HG03280 (cell line): Measurements from ENCODE around the gene ITPK1.
A peak's percentile ranks its signal among the peaks of the same experiment; 100 is the strongest.
"Not testable (repeated sequence)": the region's sequence is repeated elsewhere in the genome, so short reads cannot be mapped to it uniquely, and the experiment has no call there.

Experiments
- ATAC-seq: cut with Tn5 transposase; IDR thresholded peaks from one replicate; pipeline ENCODE4 v1.9.1; 2021; ENCODE audit warnings: mild to moderate bottlenecking, moderate library complexity; ENCODE audit not compliant: unreplicated experiment

ITPK1 gene

GRCh38 chr14:93115821-93116675 is at the start of gene ITPK1:
TSS of gene ITPK1 (minus strand) at chr14:93115925. CDS start at chr14:93115163, 762 bp downstream.
- peak; percentile 54 for ATAC-seq

GRCh38 chr14:93163564-93163963 is 47.8 kb upstream of the ITPK1 start:
- ATAC-seq: no peak

- ATAC-seq: no peak
Measured at GRCh38 chr14:93161411-93161940, 45.8 kb upstream of the ITPK1 start.

- no peak for ATAC-seq
Measured at GRCh38 chr14:93160353-93160801, 44.7 kb upstream of the ITPK1 start.

DNA sequence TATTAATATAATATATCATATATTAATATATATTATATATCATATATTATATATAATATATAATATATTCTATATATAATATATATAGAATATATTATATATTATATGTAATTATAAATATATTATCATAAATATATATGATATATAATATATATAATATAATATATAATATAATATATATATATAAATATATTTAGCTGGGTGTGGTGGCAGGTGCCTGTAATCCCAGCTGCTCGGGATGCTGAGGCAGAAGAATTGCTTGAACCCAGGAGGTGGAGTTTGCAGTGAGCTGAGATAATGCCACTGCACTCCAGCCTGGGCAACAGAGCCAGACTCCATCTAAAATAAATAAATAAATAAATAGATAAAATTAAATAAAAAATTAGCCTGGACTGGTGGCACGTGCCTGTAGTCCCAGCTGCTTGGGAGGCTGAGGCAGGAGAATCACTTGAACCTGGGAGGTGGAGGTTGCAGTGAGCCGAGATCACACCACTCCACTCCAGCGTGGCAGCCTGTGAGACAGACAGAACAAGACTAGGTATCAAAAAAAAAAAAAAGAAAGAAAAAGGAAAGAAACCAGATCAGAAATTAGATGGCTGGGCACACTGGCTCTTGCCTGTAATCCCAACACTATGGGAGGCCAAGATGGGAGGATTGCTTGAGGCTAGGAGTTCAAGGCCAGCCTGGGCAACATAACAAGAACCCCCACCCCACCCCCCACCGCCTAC is 44.1 kb upstream of the ITPK1 start:
- ATAC-seq: not testable (repeated sequence)

GRCh38 chr14:93158349-93158748 is 42.6 kb upstream of the ITPK1 start:
- ATAC-seq: not testable (repeated sequence)

DNA sequence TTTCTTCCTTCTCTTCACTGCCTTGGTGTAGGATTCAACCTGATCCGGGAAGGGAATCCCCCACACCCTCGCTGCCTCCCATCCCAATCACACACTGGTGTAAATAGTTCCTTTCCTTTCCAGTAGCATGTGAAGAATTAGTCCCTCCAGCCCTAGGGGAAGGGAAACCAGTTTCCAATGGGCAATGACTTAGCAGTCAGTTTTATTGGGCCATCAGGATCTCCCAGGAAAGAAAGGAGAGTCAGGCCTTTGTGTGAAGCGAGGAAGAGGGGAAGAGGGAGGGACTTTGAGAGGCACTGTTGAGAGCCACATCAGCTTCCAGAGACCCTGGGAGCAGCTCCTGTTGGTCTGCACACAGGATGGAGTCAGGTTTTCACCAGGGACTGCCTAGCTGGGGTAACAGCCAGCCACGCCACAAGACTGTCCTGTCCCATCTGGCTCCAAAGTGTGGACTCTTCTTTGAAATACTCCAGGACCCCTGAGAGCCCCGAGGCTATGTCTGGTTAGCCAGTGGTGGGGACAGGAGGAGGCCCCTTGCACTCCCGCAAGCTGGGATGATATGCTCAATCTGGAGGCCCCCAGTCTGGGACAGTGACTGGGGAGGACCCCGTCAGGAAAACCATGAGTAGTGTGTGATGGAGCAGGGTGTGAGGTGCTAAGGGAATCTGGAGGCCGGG is 41.1 kb upstream of the ITPK1 start:
- no peak for ATAC-seq

GRCh38 chr14:93155667-93156066 is 39.9 kb upstream of the ITPK1 start:
- no peak for ATAC-seq

DNA sequence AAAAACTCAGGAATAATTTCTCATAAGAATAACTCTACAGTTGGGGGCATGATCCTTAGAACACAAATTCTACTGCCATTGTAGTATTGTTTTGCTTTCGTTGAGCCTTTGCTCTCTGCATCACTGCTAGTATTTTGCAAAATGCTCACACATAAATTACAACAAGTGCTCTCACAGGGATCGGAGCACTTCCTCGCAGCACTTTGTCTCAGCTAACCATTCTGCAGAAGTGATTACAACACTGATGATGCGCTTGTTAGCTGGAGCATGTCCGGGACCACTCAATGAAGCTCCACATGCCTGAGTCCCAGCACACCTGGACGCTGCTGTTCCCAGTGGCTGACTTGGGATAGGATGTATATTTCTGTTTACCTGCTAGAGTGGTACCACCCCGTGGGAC is 37.4 kb upstream of the ITPK1 start:
- no peak for ATAC-seq

DNA sequence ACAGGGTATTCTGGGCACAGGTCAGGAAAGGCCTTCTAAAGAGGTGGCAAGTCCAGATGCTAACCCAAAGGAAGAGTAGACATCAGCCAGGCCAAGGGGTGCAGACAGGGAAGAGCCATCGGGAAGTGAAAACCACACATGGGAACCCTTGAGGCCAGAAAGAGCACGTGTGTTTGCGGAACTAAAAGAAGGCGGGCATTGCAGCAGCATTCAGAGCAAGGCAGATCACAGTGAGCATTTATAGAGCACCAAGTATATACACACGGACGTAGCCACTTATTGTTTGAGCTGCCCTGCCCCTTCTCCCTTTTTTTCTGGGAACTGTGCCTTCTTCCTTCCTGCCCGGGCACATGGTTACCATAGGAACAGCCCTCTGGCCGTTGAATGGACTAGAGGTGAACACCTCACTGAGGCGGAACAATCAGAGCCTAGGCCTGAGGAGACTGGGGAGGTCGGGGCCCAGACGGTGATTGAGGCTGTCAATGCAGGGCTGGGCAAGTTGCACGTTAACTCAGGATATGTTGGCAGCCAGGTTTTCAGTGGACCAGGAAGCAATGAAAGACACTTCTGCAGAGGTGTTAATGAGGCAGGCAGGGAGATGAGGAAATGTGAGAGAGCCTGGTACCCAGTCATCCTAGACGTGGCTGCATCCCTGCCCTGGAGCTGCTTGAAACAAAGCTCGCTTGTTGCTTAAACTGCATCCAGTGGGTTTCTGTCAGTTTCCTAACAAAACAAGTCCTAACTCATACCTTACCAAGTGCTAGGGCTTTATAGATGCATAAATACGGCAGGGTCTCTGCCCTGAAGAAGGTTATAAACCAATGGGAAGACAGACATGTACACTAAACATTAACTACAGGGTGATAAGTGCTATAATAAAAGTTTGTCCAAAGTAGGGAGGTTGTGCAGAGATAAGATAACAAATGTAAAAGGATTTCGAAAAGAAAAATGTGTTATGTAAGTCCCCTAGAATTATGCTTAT is 34.8 kb upstream of the ITPK1 start:
- ATAC-seq: no peak

- no peak for ATAC-seq
Measured at GRCh38 chr14:93148979-93149378, 33.3 kb upstream of the ITPK1 start.

DNA sequence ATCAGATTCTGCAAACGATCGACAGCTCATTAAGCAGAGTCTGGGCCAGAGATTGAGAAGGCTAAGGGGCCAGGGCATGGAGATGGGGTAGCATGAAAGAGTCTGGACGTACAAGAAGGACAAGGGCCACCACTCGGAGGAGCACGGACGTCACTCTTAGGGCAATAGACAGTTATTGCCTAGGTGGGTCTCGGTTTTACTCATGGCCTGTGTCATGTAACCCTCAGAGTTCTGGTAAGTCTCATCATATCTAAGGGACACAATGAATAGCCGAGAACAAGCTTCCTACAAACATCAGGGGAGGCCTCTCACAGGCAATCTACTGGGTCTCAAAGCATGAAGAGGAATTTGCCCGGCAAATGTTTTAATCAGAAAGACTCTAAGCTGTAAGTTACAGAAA is 30.4 kb upstream of the ITPK1 start:
- ATAC-seq: no peak

- ATAC-seq: no peak
Measured at GRCh38 chr14:93142854-93143652, 27.3 kb upstream of the ITPK1 start.

GRCh38 chr14:93137864-93138263 is 22.1 kb upstream of the ITPK1 start:
- ATAC-seq: no peak

DNA sequence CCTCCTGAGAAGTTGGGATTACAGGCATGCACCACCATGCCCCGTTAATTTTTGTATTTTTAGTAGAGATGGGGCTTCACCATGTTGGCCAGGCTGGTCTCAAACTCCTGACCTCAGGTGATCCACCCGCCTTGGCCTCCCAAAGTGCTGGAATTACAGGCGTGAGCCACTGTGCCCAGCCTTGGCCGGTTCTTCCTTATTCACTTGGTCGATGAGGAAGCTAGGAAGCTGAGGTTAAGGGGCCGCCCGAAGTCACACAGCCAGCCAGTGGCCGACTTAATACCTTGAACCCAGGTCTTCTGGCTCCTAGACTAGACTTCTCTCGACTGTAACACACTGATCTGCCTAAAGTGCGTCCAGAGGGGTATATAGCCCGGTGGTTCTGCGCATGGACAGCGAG is 20.8 kb upstream of the ITPK1 start:
- ATAC-seq: not testable (repeated sequence)

DNA sequence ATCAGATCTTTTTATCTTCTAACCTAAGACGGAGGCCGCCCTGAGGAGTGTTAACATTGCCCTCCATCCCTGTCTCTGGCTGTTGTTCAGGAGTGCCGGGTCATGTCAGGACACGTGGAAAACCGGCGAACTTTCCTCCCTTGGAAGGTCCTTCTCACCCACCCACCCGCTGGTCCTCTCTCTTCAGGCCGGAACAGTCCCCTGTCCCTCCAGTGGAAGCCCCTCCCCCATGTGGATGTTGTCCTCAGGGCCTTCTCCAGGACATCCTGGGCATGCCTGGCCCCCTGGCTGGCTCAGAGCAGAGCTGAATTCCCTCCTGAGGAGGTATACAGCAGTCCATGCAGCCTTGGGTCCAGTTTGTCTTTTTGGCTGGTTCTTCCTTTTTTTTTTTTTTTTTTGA is 20.3 kb upstream of the ITPK1 start:
- no peak for ATAC-seq

GRCh38 chr14:93135399-93135798 is 19.7 kb upstream of the ITPK1 start:
- ATAC-seq: no peak

- ATAC-seq: no peak
Measured at GRCh38 chr14:93133464-93133863, 17.7 kb upstream of the ITPK1 start.

- peak; percentile 52 for ATAC-seq
Measured at GRCh38 chr14:93132472-93133065, 16.8 kb upstream of the ITPK1 start.
